GM18526 (cell line): Measurements from ENCODE around the gene PSMD7.

Source experiments
- POLR2A ChIP-seq: IDR thresholded peaks from 3 replicates; pipeline ENCODE4 v1.6.1; 2011; ENCODE audit not compliant: insufficient read length; ENCODE audit errors: extremely low read depth

The PSMD7 gene

GRCh38 chr16:74309789-74310781, 13.5 kb downstream of the PSMD7 start:
- TF ChIP-seq POLR2A: no peak

GRCh38 chr16:74315059-74315458, 18.4 kb downstream of the PSMD7 start:
- no peak for TF ChIP-seq POLR2A

GRCh38 chr16:74320707-74321106, 24.1 kb downstream of the PSMD7 start:
- no peak for TF ChIP-seq POLR2A

- TF ChIP-seq POLR2A: no peak
These were observed 24.7 kb downstream of the PSMD7 start for GRCh38 chr16:74321356-74321755.

GRCh38 chr16:74322301-74322710, 25.7 kb downstream of the PSMD7 start:
- no peak for TF ChIP-seq POLR2A

GRCh38 chr16:74325641-74326040, 29.0 kb downstream of the PSMD7 start:
- no peak for TF ChIP-seq POLR2A
